SK-N-SH treated with all-trans-retinoic acid at 6 μM for 48 hours (cell line): ENCODE measurements around the gene ADAMTSL3.

Experiments used
- ATAC-seq: fragments of 200-7000 bp; cut with Tn5 transposase; 3 replicates; pipeline ENCODE4 v1.9.1; 2020; ENCODE audit warnings: mild to moderate bottlenecking, moderate library complexity
- ARNTL ChIP-seq: fragments of 450-650 bp; formaldehyde crosslinking; IDR thresholded peaks from 2 replicates; pipeline ENCODE4 v1.5.0; 2020; ENCODE audit warnings: low read depth, mild to moderate bottlenecking, moderate library complexity, borderline replicate concordance
- CSDC2 ChIP-seq: fragments of 250-450 bp; sonication (Bioruptor Pico); IDR thresholded peaks from 2 replicates; pipeline ENCODE4 v1.5.0; 2020; ENCODE audit warnings: mild to moderate bottlenecking, moderate library complexity
- CSRNP3 ChIP-seq: fragments of 250-450 bp; sonication (Bioruptor Pico); IDR thresholded peaks from 2 replicates; pipeline ENCODE4 v1.5.1; 2021; ENCODE audit warnings: mild to moderate bottlenecking, moderate library complexity
- ESRRG ChIP-seq: fragments of 250-450 bp; sonication (Bioruptor Pico); IDR thresholded peaks from 2 replicates; pipeline ENCODE4 v1.6.1; 2021; ENCODE audit warnings: mild to moderate bottlenecking
- GLIS3 ChIP-seq: fragments of 250-450 bp; sonication (Bioruptor Pico); IDR thresholded peaks from 2 replicates; pipeline ENCODE4 v1.5.0; 2020; ENCODE audit warnings: mild to moderate bottlenecking, moderate library complexity
- ISL1 ChIP-seq: fragments of 250-450 bp; sonication (Bioruptor Pico); IDR thresholded peaks from 2 replicates; pipeline ENCODE4 v2.1.2; 2022; ENCODE audit warnings: mild to moderate bottlenecking, moderate library complexity
- OSR1 ChIP-seq: fragments of 250-450 bp; sonication (Bioruptor Pico); IDR thresholded peaks from 2 replicates; pipeline ENCODE4 v1.8.0; 2022; ENCODE audit warnings: moderate library complexity, mild to moderate bottlenecking, inconsistent platforms
- POU6F1 ChIP-seq: fragments of 250-450 bp; sonication (Bioruptor Pico); IDR thresholded peaks from 2 replicates; pipeline ENCODE4 v1.8.0; 2021; ENCODE audit warnings: low read depth, mild to moderate bottlenecking, moderate library complexity, borderline replicate concordance
- PPARA ChIP-seq: fragments of 250-450 bp; sonication (Bioruptor Pico); IDR thresholded peaks from 2 replicates; pipeline ENCODE4 v1.5.0; 2020; ENCODE audit warnings: mild to moderate bottlenecking, borderline replicate concordance
- RARB ChIP-seq: fragments of 250-450 bp; sonication (Bioruptor Pico); IDR thresholded peaks from 2 replicates; pipeline ENCODE4 v1.8.0; 2021; ENCODE audit warnings: mild to moderate bottlenecking, moderate library complexity
- SNAI2 ChIP-seq: fragments of 250-450 bp; sonication (Bioruptor Pico); IDR thresholded peaks from 2 replicates; pipeline ENCODE4 v1.5.0; 2020; ENCODE audit warnings: mild to moderate bottlenecking, moderate library complexity
- TCF4 ChIP-seq: fragments of 250-450 bp; sonication (Bioruptor Pico); IDR thresholded peaks from 2 replicates; pipeline ENCODE4 v1.8.0; 2021; ENCODE audit warnings: mild to moderate bottlenecking, moderate library complexity, borderline replicate concordance
- TSHZ2 ChIP-seq: fragments of 250-450 bp; sonication (Bioruptor Pico); IDR thresholded peaks from 2 replicates; pipeline ENCODE4 v1.5.0; 2020; ENCODE audit warnings: mild to moderate bottlenecking, moderate library complexity
- ZC3H10 ChIP-seq: fragments of 250-450 bp; sonication (Bioruptor Pico); IDR thresholded peaks from 2 replicates; pipeline ENCODE4 v1.5.1; 2021; ENCODE audit warnings: mild to moderate bottlenecking, moderate library complexity
- ZFP3 ChIP-seq: fragments of 250-450 bp; sonication (Bioruptor Pico); IDR thresholded peaks from 2 replicates; pipeline ENCODE4 v1.5.0; 2020; ENCODE audit warnings: mild to moderate bottlenecking, moderate library complexity
- ZNF8 ChIP-seq: fragments of 450-650 bp; formaldehyde crosslinking; IDR thresholded peaks from 2 replicates; pipeline ENCODE4 v1.5.0; 2020; ENCODE audit warnings: mild to moderate bottlenecking, moderate library complexity

ADAMTSL3 gene

GRCh38 chr15:83631534-83631933 lies 22.4 kb upstream of the ADAMTSL3 start (continued):
- no peak for TF ChIP-seq TCF4 (CRISPR knock-in tag)

- no peak for TF ChIP-seq TCF4 (CRISPR knock-in tag)
- TF ChIP-seq CSDC2 (CRISPR knock-in tag) = no peak
- TF ChIP-seq, all 23 proteins: peak for 0
- no peak for ATAC-seq
Observed at GRCh38 chr15:83643201-83643600, 10.7 kb upstream of the ADAMTSL3 start.

- ATAC-seq = no peak
- TF ChIP-seq POU6F1 (CRISPR knock-in tag) (no peak), TSHZ2 (CRISPR knock-in tag) (no peak), ZC3H10 (CRISPR knock-in tag) (no peak), GLIS3 (CRISPR knock-in tag) (no peak), TCF4 (CRISPR knock-in tag) (no peak), ISL1 (CRISPR knock-in tag) (no peak), CSDC2 (CRISPR knock-in tag) (no peak)
Observed at GRCh38 chr15:83644439-83644838, 9.5 kb upstream of the ADAMTSL3 start.

- no peak for ATAC-seq
- TF ChIP-seq CSDC2 (CRISPR knock-in tag) (no peak), ISL1 (CRISPR knock-in tag) (no peak), ZC3H10 (CRISPR knock-in tag) (no peak), ARNTL (CRISPR knock-in tag) (no peak), TSHZ2 (CRISPR knock-in tag) (no peak), ESRRG (no peak), ZNF8 (CRISPR knock-in tag) (no peak), CSRNP3 (CRISPR knock-in tag) (no peak), SNAI2 (CRISPR knock-in tag) (no peak), OSR1 (CRISPR knock-in tag) (no peak), ZFP3 (CRISPR knock-in tag) (no peak), POU6F1 (CRISPR knock-in tag) (no peak), RARB (CRISPR knock-in tag) (no peak), PPARA (CRISPR knock-in tag) (no peak), TCF4 (CRISPR knock-in tag) (no peak)
Observed at GRCh38 chr15:83650831-83651230, 3.1 kb upstream of the ADAMTSL3 start.
